Measurements from ENCODE around the gene PRXL2A. TPM values are rescaled to one million over a fixed set of nuclear protein-coding genes. Genes with fewer than 3 reads are reported as not detected.
"Not testable (repeated sequence)": the region's sequence is repeated elsewhere in the genome, so short reads cannot be mapped to it uniquely, and the experiment has no call there.

Gene PRXL2A
- total RNA-seq, 2 donors from 2014 or later: 101 to 127 TPM

DNA sequence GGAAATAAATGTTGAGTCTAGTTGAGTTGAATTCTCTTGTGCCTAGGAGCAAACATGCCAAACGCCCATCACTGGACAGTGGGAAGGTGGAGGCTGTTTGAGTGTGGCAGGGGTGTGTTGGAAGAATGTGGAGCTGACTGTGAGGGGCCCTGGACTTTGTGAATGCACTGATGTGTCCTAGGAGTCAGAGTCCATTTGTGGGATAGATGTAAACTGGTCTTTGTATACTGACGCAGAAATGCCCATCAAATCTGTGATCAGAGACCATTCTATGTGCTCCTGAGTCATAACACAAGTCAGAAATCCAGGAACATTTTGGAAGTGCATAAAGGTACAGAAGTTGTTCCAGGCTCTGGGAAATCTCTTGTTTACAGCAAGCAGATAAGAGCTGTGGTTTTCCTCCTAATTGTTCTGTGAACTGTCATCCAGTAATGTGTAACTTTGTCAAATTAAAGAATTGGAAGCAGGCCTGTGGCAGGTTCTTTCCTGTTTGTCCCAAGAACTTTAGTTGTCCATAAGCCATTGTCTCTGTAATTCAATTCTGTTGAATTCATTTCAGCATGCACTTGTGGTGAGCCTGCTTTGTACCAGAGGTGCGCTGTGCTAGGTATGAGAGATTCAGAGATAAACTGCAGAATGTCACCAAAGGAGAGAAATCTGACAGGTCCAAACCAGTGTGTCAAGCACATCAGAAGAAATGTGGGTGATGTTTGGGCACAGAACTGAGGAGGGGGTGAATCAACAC lies 7.6 kb downstream of the PRXL2A start:
- no peak for DNase-seq
- H3K9ac ChIP-seq (ENCODE audit: extremely low read depth, low read length, poor library complexity, severe bottlenecking): no peak overlapping the region
- H3K9me3 ChIP-seq (ENCODE audit: control insufficient read depth, low read length): no peaks in the 10 kb centered on the region
- no peak overlapping the region for H3K27ac ChIP-seq (ENCODE audit: low read depth, low read length)
- no peaks in the 10 kb centered on the region for H3K9me3 Mint-ChIP-seq
- peak overlapping the region; percentile 9 for H3K4me3 ChIP-seq (ENCODE audit: low read length)
- H3K4me1 Mint-ChIP-seq: peaks cover 80% of the 10 kb centered on the region
- H3K36me3 Mint-ChIP-seq (ENCODE audit: low read depth): peaks cover 2% of the 10 kb centered on the region
- TF ChIP-seq, protein P1, sequence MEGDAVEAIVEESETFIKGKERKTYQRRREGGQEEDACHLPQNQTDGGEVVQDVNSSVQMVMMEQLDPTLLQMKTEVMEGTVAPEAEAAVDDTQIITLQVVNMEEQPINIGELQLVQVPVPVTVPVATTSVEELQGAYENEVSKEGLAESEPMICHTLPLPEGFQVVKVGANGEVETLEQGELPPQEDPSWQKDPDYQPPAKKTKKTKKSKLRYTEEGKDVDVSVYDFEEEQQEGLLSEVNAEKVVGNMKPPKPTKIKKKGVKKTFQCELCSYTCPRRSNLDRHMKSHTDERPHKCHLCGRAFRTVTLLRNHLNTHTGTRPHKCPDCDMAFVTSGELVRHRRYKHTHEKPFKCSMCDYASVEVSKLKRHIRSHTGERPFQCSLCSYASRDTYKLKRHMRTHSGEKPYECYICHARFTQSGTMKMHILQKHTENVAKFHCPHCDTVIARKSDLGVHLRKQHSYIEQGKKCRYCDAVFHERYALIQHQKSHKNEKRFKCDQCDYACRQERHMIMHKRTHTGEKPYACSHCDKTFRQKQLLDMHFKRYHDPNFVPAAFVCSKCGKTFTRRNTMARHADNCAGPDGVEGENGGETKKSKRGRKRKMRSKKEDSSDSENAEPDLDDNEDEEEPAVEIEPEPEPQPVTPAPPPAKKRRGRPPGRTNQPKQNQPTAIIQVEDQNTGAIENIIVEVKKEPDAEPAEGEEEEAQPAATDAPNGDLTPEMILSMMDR (conservative IDR thresholded peaks at IDR 0.05): no peak
- H3K4me3 Mint-ChIP-seq: peak overlapping the region; percentile 47
- no peaks in the 10 kb centered on the region for H3K27me3 Mint-ChIP-seq (ENCODE audit: insufficient read depth)
- H3K36me3 ChIP-seq (ENCODE audit: control insufficient read depth, insufficient read depth, low read length): peaks cover 20% of the 10 kb centered on the region
- peaks cover 39% of the 10 kb centered on the region for H3K4me1 ChIP-seq (ENCODE audit: control insufficient read depth, insufficient read depth, low read length)
- H3K27ac Mint-ChIP-seq: no peak overlapping the region
- WGBS, 2 experiments (ENCODE audit: insufficient coverage in 1 of 2, insufficient read length in 1 of 2): 91 to 94% methylated on average over 3 of the region's 3 CpGs
- H3K27me3 ChIP-seq (ENCODE audit: control insufficient read depth, insufficient read depth, low read length, poor library complexity, severe bottlenecking): no peaks in the 10 kb centered on the region

DNA sequence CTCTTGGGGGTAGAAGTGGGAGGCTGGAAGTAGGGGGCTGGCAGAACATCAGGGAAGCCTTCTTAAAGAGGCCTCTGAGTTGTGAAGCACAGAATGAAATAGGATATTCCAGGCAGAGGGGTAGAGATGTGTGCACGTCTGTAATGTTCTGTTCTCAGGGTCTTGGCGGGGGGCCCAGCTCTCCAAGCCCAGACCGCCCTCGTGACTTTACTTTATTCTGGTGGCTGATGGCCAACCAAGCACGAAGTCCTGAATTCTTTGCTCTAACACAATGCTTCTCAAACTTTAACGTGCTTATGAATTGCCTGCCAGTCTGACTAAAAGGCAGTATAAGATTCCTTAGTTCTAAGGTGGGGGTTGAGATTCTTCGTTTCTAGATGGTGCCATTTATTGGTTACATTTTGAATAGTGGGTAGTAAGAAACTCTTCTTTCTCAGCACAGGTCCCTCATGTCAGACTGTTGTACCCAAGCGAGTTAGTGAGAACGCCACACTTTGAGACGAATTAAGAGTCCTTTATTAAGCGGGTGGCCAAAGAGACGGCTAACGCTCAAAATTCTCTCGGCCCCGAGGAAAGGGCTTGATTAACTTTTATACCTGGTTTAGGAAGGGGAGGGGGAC lies 8.2 kb downstream of the PRXL2A start:
- Histone ChIP-seq H3K36me3 (ENCODE audit: control insufficient read depth, insufficient read depth, low read length) (peaks cover 25% of the 10 kb centered on the region), H3K27ac (ENCODE audit: low read depth, low read length) (no peak overlapping the region), H3K4me3 (ENCODE audit: low read length) (peak overlapping the region; percentile 9), H3K4me1 (ENCODE audit: control insufficient read depth, insufficient read depth, low read length) (peaks cover 46% of the 10 kb centered on the region), H3K9ac (ENCODE audit: extremely low read depth, low read length, poor library complexity, severe bottlenecking) (no peak overlapping the region), H3K9me3 (ENCODE audit: control insufficient read depth, low read length) (no peaks in the 10 kb centered on the region), H3K27me3 (ENCODE audit: control insufficient read depth, insufficient read depth, low read length, poor library complexity, severe bottlenecking) (no peaks in the 10 kb centered on the region)
- no peak for DNase-seq
- peak overlapping the region; percentile 47 for H3K4me3 Mint-ChIP-seq
- TF ChIP-seq, protein P1 (conservative IDR thresholded peaks at IDR 0.05): no peak
- 52 to 60% methylated on average over 8 to 15 of the region's 15 CpGs for WGBS, 2 experiments (ENCODE audit: insufficient coverage in 1 of 2, insufficient read length in 1 of 2)
- H3K9me3 Mint-ChIP-seq: no peaks in the 10 kb centered on the region
- H3K27ac Mint-ChIP-seq: peak overlapping the region; percentile 82
- H3K27me3 Mint-ChIP-seq (ENCODE audit: insufficient read depth): no peaks in the 10 kb centered on the region
- H3K4me1 Mint-ChIP-seq: peaks cover 81% of the 10 kb centered on the region
- H3K36me3 Mint-ChIP-seq (ENCODE audit: low read depth): peaks cover 9% of the 10 kb centered on the region

DNA sequence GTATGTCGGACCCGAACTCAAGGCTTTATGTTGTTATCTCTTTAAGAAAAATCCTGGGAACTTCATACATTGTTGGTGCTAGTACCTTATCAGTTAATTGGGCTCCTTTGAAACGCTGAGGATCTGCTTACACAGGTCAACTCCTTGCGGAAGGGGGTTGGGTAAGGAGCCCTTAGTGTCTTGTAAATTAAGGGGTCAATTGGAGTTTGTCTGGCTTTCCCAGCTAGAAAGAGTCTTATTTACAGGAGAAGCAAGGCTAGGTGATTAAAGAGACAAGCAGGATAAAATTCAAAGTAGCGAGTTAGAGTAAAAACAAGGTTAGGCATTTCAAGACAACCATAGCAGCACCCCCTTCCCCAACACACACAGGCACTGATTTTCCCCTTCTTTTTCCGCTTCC lies 8.9 kb downstream of the PRXL2A start:
- not testable (repeated sequence) for H3K9me3 ChIP-seq (ENCODE audit: control insufficient read depth, low read length); H3K27ac ChIP-seq (ENCODE audit: low read depth, low read length); DNase-seq; H3K9me3 Mint-ChIP-seq; H3K27me3 ChIP-seq (ENCODE audit: control insufficient read depth, insufficient read depth, low read length, poor library complexity, severe bottlenecking); H3K27me3 Mint-ChIP-seq (ENCODE audit: insufficient read depth)
- peak overlapping the region; percentile 2 for H3K4me3 ChIP-seq (ENCODE audit: low read length)
- peak overlapping the region; percentile 47 for H3K4me3 Mint-ChIP-seq
- peaks cover 77% of the 10 kb centered on the region for H3K4me1 Mint-ChIP-seq
- WGBS, 2 experiments (ENCODE audit: insufficient coverage in 1 of 2, insufficient read length in 1 of 2): 20% methylated on average over 6 of the region's 6 CpGs; no CpG with 5 or more reads in 1 of the 2 experiments
- peak overlapping the region; percentile 12 for H3K9ac ChIP-seq (ENCODE audit: extremely low read depth, low read length, poor library complexity, severe bottlenecking)
- H3K4me1 ChIP-seq (ENCODE audit: control insufficient read depth, insufficient read depth, low read length): peaks cover 45% of the 10 kb centered on the region
- H3K27ac Mint-ChIP-seq: peak overlapping the region; percentile 91
- peaks cover 16% of the 10 kb centered on the region for H3K36me3 Mint-ChIP-seq (ENCODE audit: low read depth)
- H3K36me3 ChIP-seq (ENCODE audit: control insufficient read depth, insufficient read depth, low read length): peaks cover 27% of the 10 kb centered on the region
